GM12878 (cell line): ENCODE results near the gene PAPOLG. TPM values are rescaled to one million over a fixed set of nuclear protein-coding genes. Genes with fewer than 3 reads are reported as not detected.

Experiments
- ATAC-seq: fragments of 200-7000 bp; cut with Tn5 transposase; 3 replicates; pipeline ENCODE4 v1.9.1; 2020; ENCODE audit warnings: mild to moderate bottlenecking, moderate library complexity
- BruUV-seq: library from RNA; stranded (reverse); fragments of 400-500 nt; replicated peaks from 2 replicates; lab custom pipeline; 2021; lab: Mats Ljungman, UMichigan
- CTCF ChIA-PET: fragments of 300-600 bp; sonication (Branson Sonifier 250); formaldehyde crosslinking; extraction: SDS; loops from one replicate; lab custom pipeline; 2021; ENCODE audit warnings: inconsistent platforms; lab: Yijun Ruan, JAX
- POLR2A ChIA-PET: fragments of 350-600 bp; formaldehyde crosslinking; extraction: SDS; loops from one replicate; lab custom pipeline; 2021; ENCODE audit warnings: inconsistent platforms; lab: Charles Lee
- RAD21 ChIA-PET: fragments of 300-600 bp; sonication (Branson Sonifier 250); formaldehyde crosslinking; loops from one replicate; lab custom pipeline; 2023; ENCODE audit warnings: antibody characterized with exemption; ENCODE audit not compliant: unreplicated experiment; lab: Charles Lee
- SMC1A ChIA-PET: fragments of 300-600 bp; sonication (Branson Sonifier 250); formaldehyde crosslinking; loops from one replicate; lab custom pipeline; 2023; ENCODE audit not compliant: unreplicated experiment, uncharacterized antibody; lab: Charles Lee
- DNase-seq: peaks from one replicate; pipeline ENCODE4 v3.0.0-alpha.2; 2011; ENCODE audit warnings: low read depth, low spot score
- FAIRE-seq: peaks from 3 replicates; lab custom pipeline; 2011; peaks lifted over from hg19 to GRCh38; lab: Jason Lieb, UNC
- H2AFZ ChIP-seq: 2 replicates; pipeline ENCODE4 v1.6.0; 2011; ENCODE audit warnings: low read depth, low read length, control low read depth; ENCODE audit not compliant: control insufficient read depth
- H3K27ac ChIP-seq: 2 replicates; pipeline ENCODE4 v1.5.1; 2011; ENCODE audit warnings: control low read depth; ENCODE audit not compliant: control insufficient read depth, insufficient read depth
- H3K27me3 ChIP-seq, 2 experiments: replicated peaks in 1 of 2; 2 replicates each; pipeline versions ENCODE4 v1.6.0 to v1.6.1; 2011; ENCODE audit warnings: low read length in 1 of 2; ENCODE audit not compliant: control insufficient read depth in 2 of 2, insufficient read depth in 2 of 2
- H3K36me3 ChIP-seq, 2 experiments: 2 replicates each; pipeline ENCODE4 v1.5.1; 2011; ENCODE audit warnings: low read length in 1 of 2; ENCODE audit not compliant: control insufficient read depth in 2 of 2, insufficient read depth in 2 of 2
- H3K4me1 ChIP-seq: 2 replicates; pipeline ENCODE4 v1.6.1; 2011; ENCODE audit warnings: mild to moderate bottlenecking, low read length, moderate library complexity, mixed read lengths; ENCODE audit not compliant: control insufficient read depth, insufficient read depth
- H3K4me2 ChIP-seq: 2 replicates; pipeline ENCODE4 v1.6.0; 2011; ENCODE audit warnings: control low read depth; ENCODE audit not compliant: control insufficient read depth, insufficient read depth
- H3K4me3 ChIP-seq: fragments of 200-600 bp; sonication (generic); 2 replicates; pipeline ENCODE4 v1.5.1; 2016
- H3K79me2 ChIP-seq: 2 replicates; pipeline ENCODE4 v1.6.0; 2011; ENCODE audit warnings: low read length; ENCODE audit not compliant: control insufficient read depth, insufficient read depth
- H3K9ac ChIP-seq: 2 replicates; pipeline ENCODE4 v1.8.0; 2011; ENCODE audit warnings: low read length, control low read depth, mixed read lengths; ENCODE audit not compliant: control insufficient read depth, insufficient read depth
- H3K9me3 ChIP-seq: replicated peaks from 3 replicates; pipeline ENCODE4 v1.5.1; 2011; ENCODE audit warnings: mild to moderate bottlenecking, low read length; ENCODE audit not compliant: control insufficient read depth, insufficient read depth
- H4K20me1 ChIP-seq: 2 replicates; pipeline ENCODE4 v1.6.0; 2011; ENCODE audit not compliant: control insufficient read depth, insufficient read depth
- ATF2 ChIP-seq: IDR thresholded peaks from 2 replicates; pipeline ENCODE4 v1.6.1; 2012; ENCODE audit warnings: low read length, inconsistent platforms
- CREB1 ChIP-seq: IDR thresholded peaks from 2 replicates; pipeline ENCODE4 v1.6.1; 2012; ENCODE audit warnings: low read depth, mild to moderate bottlenecking, inconsistent platforms
- IRF3 ChIP-seq: fragments of 450-650 bp; IDR thresholded peaks from 2 replicates; pipeline ENCODE4 v1.6.1; 2014; ENCODE audit warnings: mild to moderate bottlenecking
- KDM1A ChIP-seq: fragments of 200-600 bp; sonication (generic); IDR thresholded peaks from 2 replicates; pipeline ENCODE4 v1.6.1; 2016; ENCODE audit warnings: borderline replicate concordance
- MLLT1 ChIP-seq: fragments of 450-650 bp; IDR thresholded peaks from 2 replicates; pipeline ENCODE4 v1.6.1; 2016; ENCODE audit warnings: mild to moderate bottlenecking
- MTA3 ChIP-seq: IDR thresholded peaks from 2 replicates; pipeline ENCODE4 v1.6.1; 2012; ENCODE audit warnings: low read length, inconsistent platforms, borderline replicate concordance
- NR2F1 ChIP-seq: fragments of 450-650 bp; conservative IDR thresholded peaks from 2 replicates; pipeline ENCODE4 v1.6.1; 2017; ENCODE audit warnings: mild to moderate bottlenecking
- RAD51 ChIP-seq: fragments of 450-650 bp; IDR thresholded peaks from 2 replicates; pipeline ENCODE4 v1.6.1; 2016; ENCODE audit warnings: moderate library complexity, mild to moderate bottlenecking, inconsistent platforms
- RELB ChIP-seq: fragments of 450-650 bp; IDR thresholded peaks from 2 replicates; pipeline ENCODE4 v1.6.1; 2017; ENCODE audit warnings: low read depth, mild to moderate bottlenecking, moderate library complexity
- SMAD1 ChIP-seq: fragments of 450-650 bp; IDR thresholded peaks from 2 replicates; pipeline ENCODE4 v1.6.1; 2018; ENCODE audit warnings: mild to moderate bottlenecking, low read depth; ENCODE audit not compliant: partially characterized antibody
- WGBS: methylation state at CpG from one replicate; pipeline ENCODE4 v1.1.6; 2016; ENCODE audit warnings: low lambda C conversion rate; ENCODE audit not compliant: insufficient replicate concordance, insufficient coverage; ENCODE audit errors: missing lambda C conversion rate; 5-methylcytosine and 5-hydroxymethylcytosine counted together
- in situ Hi-C: fragments of 300-500 bp; cut with MboI; formaldehyde crosslinking; loops from 9 replicates; pipeline ENCODE4 v1.14.3; 2018; ENCODE audit warnings: mixed read lengths
- intact Hi-C: fragments of 100-400 bp; cut with micrococcal nuclease; formaldehyde crosslinking; loops from one replicate; pipeline ENCODE4 v1.14.2; 2022; ENCODE audit not compliant: unreplicated experiment
- polyA plus RNA-seq, 11 experiments: library from polyadenylated mRNA; depleted of rRNA in 4 of 11; unstranded in 6 of 11; stranded (reverse) in 5 of 11; fragments of >200 nt; fragmentation: Nextera tagmentation in 4 of 11; fragmentation: Illumina TruSeq in 1 of 11; extraction: Ambion mirVana in 4 of 11; extraction: Trizol in 1 of 11; gene quantifications; 1 replicate in 1 of 11; 2 replicates in 10 of 11; pipeline versions ENCODE4 v1.2.1 to v1.2.3, GENCODE V29; 2011 to 2016; ENCODE audit warnings: inconsistent platforms in 2 of 11, missing spikeins in 2 of 11, low read depth in 1 of 11
- total RNA-seq, 4 experiments: library from RNA; depleted of rRNA in 3 of 4; stranded (reverse); fragments of >200 nt in 3 of 4; fragmentation: Illumina TruSeq in 1 of 4; extraction: Trizol in 1 of 4; gene quantifications; 2 replicates each; pipeline versions ENCODE4 v1.2.1 to v1.2.3, GENCODE V29; 2013 to 2021

PAPOLG gene
- total and polyA plus RNA-seq, 10 of the 15 experiments (the other 5 are each of a cell fraction or from before 2014, with no cell fraction given), result 4.2 to 15.8 (median 10.7) TPM

GRCh38 chr2:60710707-60711106 lies 45.4 kb upstream of the PAPOLG start (continued):
- TF ChIP-seq IRF3 (no peak), ATF2 (no peak), KDM1A (no peak), CREB1 (no peak), NR2F1 (no peak), RAD51 (no peak), MTA3 (no peak), MLLT1 (no peak)

- no peak for FAIRE-seq
- CTCF ChIA-PET, result interaction anchor here (1.5 kb wide), 1 partner anchor 8 kb away, joined by 4 read pairs; no protein-coding TSS in a partner anchor
These were observed 40.5 kb upstream of the PAPOLG start for GRCh38 chr2:60715561-60715960.

More at GRCh38 chr2:60715561-60715960, 40.5 kb upstream of the PAPOLG start:
- ChIA-PET SMC1A (no interaction called here), RAD21 (no interaction called here), POLR2A (no interaction called here)
- no peak overlapping the region for H2AFZ ChIP-seq
- ATAC-seq (no peak), DNase-seq (no peak)
- no peak overlapping the region for H3K9ac ChIP-seq
- no peaks in the 10 kb centered on the region for H4K20me1 ChIP-seq
- no peaks in the 10 kb centered on the region for H3K4me1 ChIP-seq
- BruUV-seq, result no TSS peak
- no peak overlapping the region for H3K4me2 ChIP-seq
- in situ Hi-C loops (no loop called here), intact Hi-C loops (no loop called here)
- 67% methylated on average over 4 of the region's 4 CpGs for WGBS
- no peaks in the 10 kb centered on the region for H3K79me2 ChIP-seq
- H3K27ac ChIP-seq, result no peak overlapping the region
- no peak for TF ChIP-seq SMAD1
- no peak for TF ChIP-seq RELB
- no peak overlapping the region for H3K4me3 ChIP-seq
- H3K27me3 ChIP-seq, result no peaks in the 10 kb centered on the region
- H3K36me3 ChIP-seq, result no peaks in the 10 kb centered on the region
- no peaks in the 10 kb centered on the region for H3K9me3 ChIP-seq
